Ramos (cell line): ENCODE results near the gene UBTFL1.
"Not testable (repeated sequence)": the region's sequence is repeated elsewhere in the genome, so short reads cannot be mapped to it uniquely, and the experiment has no call there.

ENCODE experiments used
- in situ Hi-C: fragments of 300-500 bp; cut with MboI; formaldehyde crosslinking; loops from one replicate; pipeline ENCODE4 v1.14.3; 2022; ENCODE audit warnings: low sequenced_read_pairs; ENCODE audit not compliant: unreplicated experiment

Gene UBTFL1

GRCh38 chr11:90085650-90086049, at the start of gene UBTFL1:
Gene UBTFL1, plus strand, starts transcription at chr11:90085950. Its CDS starts 0 bp downstream, at chr11:90085950.
- in situ Hi-C loops, result not testable (repeated sequence)

GRCh38 chr11:90051591-90052209, 34.0 kb upstream of the UBTFL1 start:
- in situ Hi-C loops, result not testable (repeated sequence)

- in situ Hi-C loops, result not testable (repeated sequence)
These were observed 33.4 kb upstream of the UBTFL1 start for GRCh38 chr11:90052311-90052710.

GRCh38 chr11:90053545-90053944, 32.2 kb upstream of the UBTFL1 start:
- in situ Hi-C loops, result not testable (repeated sequence)

- in situ Hi-C loops, result not testable (repeated sequence)
These were observed 3.0 kb downstream of the UBTFL1 start for GRCh38 chr11:90088731-90089130.

GRCh38 chr11:90095230-90095924, 9.6 kb downstream of the UBTFL1 start:
- in situ Hi-C loops, result not testable (repeated sequence)

GRCh38 chr11:90098261-90098660, 12.5 kb downstream of the UBTFL1 start:
- in situ Hi-C loops, result not testable (repeated sequence)

- in situ Hi-C loops, result no loop called here
These were observed 14.7 kb downstream of the UBTFL1 start for GRCh38 chr11:90100431-90100830.

GRCh38 chr11:90113541-90113940, 27.8 kb downstream of the UBTFL1 start:
- in situ Hi-C loops, result no loop called here

- in situ Hi-C loops, result no loop called here
These were observed 34.4 kb downstream of the UBTFL1 start for GRCh38 chr11:90120191-90120590.

- in situ Hi-C loops, result no loop called here
These were observed 38.6 kb downstream of the UBTFL1 start for GRCh38 chr11:90124371-90124770.

GRCh38 chr11:90124946-90125345, 39.2 kb downstream of the UBTFL1 start:
- in situ Hi-C loops, result no loop called here

- in situ Hi-C loops, result no loop called here
These were observed 48.1 kb downstream of the UBTFL1 start for GRCh38 chr11:90133560-90134477.

- in situ Hi-C loops, result no loop called here
These were observed 48.8 kb downstream of the UBTFL1 start, which contains the start of gene NAALAD2 for GRCh38 chr11:90134478-90135003. Gene NAALAD2, plus strand, starts transcription at chr11:90134663. Its CDS starts 96 bp downstream, at chr11:90134759.

- in situ Hi-C loops, result no loop called here
These were observed 49.3 kb downstream of the UBTFL1 start for GRCh38 chr11:90135016-90135415.
